Neuron (in vitro differentiated cells): ENCODE results near the gene ACTN4.

Source experiments
- H2AFZ ChIP-seq: one replicate; pipeline ENCODE4 v1.6.1; 2013; ENCODE audit warnings: low read depth, mild to moderate bottlenecking, inconsistent platforms, low read length, moderate library complexity
- H3K27me3 ChIP-seq: one replicate; pipeline ENCODE4 v1.6.1; 2013; ENCODE audit warnings: low read length; ENCODE audit not compliant: insufficient read depth
- H3K36me3 ChIP-seq: one replicate; pipeline ENCODE4 v1.6.1; 2013; ENCODE audit warnings: low read length; ENCODE audit not compliant: insufficient read depth
- H3K4me1 ChIP-seq: one replicate; pipeline ENCODE4 v1.6.1; 2013; ENCODE audit warnings: low read length; ENCODE audit not compliant: insufficient read depth
- H3K4me3 ChIP-seq: 2 replicates; pipeline ENCODE4 v1.5.1; 2013; ENCODE audit warnings: mild to moderate bottlenecking, low read length, moderate library complexity
- H3K9me3 ChIP-seq: one replicate; pipeline ENCODE4 v1.6.1; 2013; ENCODE audit warnings: low read length

The ACTN4 gene

DNA sequence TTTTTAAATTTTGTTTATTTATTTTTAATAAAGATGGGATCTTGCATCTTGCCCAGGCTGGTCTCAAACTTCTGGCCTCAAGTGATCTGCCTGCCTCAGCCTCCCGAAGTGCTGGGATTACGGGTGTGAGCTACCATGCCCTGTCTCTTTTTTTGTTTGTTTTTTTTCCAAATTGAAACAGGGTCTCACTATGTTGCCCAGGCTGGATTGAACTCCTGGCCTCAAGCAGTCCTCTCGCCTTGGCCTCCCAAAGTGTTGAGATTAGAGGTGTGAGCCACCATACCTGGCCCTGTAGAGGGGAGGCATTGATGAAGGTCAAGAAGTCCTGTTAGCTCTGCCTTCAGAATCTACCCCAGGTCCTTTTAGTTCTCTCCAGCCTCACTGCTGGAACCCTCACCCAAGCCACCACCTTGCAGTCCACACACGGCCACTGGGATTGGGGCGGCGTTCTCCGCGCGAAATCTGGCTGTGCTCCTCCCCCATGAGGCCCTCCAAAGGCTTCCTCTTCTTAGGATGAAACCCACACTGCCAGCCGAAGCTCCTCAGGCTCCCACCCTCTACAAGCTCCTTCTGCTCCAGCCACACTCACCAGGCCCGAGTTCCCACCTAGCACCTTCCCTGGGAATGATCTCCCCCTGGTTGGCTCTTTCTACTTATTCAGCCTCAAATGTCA is 34.9 kb downstream of the ACTN4 start:
- peaks cover 3% of the 10 kb centered on the region for H3K9me3 ChIP-seq
- H3K36me3 ChIP-seq: peaks cover 13% of the 10 kb centered on the region
- no peak overlapping the region for H2AFZ ChIP-seq
- H3K27me3 ChIP-seq: no peaks in the 10 kb centered on the region
- peaks cover 12% of the 10 kb centered on the region for H3K4me1 ChIP-seq
- no peak overlapping the region for H3K4me3 ChIP-seq

DNA sequence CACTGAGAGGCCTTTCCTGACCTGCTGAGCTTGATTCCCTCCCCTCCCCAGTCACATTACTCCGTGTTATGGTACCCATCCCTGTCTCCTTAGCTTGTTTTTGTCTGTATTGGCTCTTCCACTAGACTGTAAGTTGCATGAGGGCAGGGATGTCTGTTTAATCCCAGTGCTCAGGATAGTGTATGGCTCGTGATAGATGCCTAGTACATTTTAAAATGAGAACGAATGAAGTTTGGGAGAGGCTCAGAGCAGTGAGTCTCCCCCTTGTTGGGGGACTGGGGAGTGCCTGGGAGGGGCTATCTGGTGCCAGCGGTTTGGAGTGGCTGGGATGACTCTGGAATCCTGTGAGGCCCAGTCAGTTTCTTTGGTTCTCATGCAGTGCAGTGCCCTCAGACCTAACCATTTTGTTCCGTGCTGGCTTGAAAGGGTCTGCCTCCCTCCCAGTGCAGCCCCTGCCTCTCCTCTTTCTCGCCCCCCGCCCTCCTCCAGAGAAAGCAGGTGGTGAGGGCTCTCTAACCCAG is 35.5 kb downstream of the ACTN4 start:
- no peak overlapping the region for H3K4me3 ChIP-seq
- H2AFZ ChIP-seq: no peak overlapping the region
- no peaks in the 10 kb centered on the region for H3K27me3 ChIP-seq
- peaks cover 12% of the 10 kb centered on the region for H3K4me1 ChIP-seq
- peaks cover 3% of the 10 kb centered on the region for H3K9me3 ChIP-seq
- peaks cover 11% of the 10 kb centered on the region for H3K36me3 ChIP-seq

DNA sequence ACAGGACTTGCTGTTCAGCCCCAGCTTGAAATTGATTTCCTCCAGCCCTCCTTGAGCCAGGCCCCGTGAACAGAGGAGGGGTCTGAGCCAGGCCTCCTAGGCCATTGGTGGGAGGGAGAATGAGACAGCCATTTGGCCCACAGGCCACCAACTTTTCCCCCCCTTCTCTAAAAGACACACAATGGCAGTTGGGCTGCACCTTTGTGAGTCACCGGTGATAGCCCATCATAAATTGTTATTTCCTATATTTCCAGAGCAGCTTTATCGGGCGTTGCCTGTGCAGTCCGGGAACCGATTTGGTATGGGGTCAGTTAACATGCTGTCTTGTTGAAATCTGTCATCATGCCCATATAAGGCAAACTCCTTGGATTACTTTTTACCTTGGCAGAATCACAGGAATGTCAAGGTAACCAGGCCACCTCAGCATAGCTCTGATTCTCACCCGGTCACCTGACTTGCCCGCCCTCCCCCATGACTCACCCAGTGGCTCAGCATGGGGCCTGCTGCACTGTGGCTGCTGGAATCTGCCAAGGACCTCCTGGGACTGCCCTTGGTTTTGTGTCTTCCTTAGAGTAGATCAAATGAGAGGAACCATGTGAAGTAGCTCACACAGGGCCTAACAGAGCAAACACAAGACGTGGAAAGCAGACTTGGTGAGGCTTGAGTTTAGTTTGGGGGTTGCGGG is 36.1 kb downstream of the ACTN4 start:
- no peak overlapping the region for H2AFZ ChIP-seq
- no peak overlapping the region for H3K4me3 ChIP-seq
- H3K4me1 ChIP-seq: peaks cover 12% of the 10 kb centered on the region
- no peaks in the 10 kb centered on the region for H3K27me3 ChIP-seq
- H3K9me3 ChIP-seq: peaks cover 3% of the 10 kb centered on the region
- H3K36me3 ChIP-seq: peaks cover 8% of the 10 kb centered on the region

DNA sequence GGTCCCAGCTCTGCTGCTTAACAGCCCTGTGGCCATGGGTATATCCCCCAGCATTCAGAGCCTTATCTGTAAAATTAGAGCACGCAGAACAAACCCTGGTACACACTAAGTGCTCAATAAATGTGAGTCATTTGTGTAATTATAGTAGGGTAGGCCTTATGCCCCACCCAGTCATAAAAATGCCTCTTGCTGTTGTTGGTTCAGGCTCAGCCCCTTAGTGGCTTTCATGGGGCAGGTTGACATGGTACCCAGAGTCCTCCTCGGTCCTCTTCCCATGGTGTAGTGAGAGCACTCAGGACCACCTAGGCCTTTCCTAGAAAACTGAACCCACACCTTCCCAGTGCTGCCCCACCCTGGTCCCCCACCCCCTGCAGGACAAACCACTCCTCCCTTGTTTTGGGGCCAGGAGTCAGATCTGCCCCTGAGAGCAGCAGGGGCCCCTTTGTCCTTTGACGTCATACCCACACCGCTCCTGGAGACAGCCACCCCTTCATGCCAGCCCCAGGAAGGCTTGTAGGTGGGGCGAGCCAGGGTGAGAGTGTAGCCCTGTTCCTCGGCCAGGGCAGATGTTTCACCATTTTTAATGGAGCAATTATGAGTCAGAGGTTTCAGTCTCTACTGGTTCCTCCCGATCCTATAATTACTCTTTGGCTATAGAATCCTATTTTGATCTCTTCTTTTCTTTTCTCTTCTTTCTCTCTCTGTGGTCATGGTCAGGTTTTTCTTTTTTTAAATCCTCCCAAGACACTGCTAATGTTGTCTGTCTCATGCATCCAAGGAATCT is 36.8 kb downstream of the ACTN4 start:
- Histone ChIP-seq H2AFZ (no peak overlapping the region), H3K4me1 (peaks cover 12% of the 10 kb centered on the region)

DNA sequence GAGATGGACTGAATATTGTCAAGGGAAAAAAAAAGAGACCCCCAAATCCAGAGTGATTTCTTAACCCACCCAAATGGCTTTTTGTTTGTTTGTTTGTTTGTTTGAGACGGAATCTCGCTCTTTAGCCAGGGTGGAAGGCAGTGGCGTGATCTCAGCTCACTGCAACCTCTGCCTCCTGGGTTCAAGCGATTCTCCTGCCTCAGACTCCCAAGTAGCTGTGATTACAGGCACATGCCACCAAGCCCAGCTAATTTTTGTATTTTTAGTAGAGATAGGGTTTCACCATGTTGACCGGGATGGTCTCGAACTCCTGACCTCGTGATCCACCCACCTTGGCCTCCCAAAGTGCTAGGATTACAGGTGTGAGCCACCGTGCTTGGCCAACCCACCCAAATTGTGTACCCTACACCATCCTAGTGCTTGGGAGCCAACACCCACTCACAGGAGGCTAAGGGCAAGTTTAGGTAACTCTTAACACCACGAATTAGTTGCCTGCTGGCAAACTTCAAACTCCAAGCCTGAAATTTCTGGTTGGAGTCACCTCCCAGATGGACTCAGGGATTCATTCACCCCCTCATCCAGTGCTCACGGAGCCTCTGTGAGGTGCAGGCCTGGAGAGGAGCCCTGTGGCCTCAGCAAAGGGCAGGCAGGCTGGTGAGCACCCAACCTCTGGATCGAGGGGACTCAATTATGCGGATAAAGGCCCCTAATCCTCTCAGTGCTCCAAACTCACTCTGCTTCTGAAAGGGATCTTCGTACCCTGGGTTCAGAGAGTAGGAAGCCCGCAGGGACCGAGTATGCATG is 37.6 kb downstream of the ACTN4 start:
- Histone ChIP-seq H3K9me3 (peaks cover 3% of the 10 kb centered on the region), H3K4me1 (peaks cover 12% of the 10 kb centered on the region), H3K4me3 (no peak overlapping the region), H3K27me3 (no peaks in the 10 kb centered on the region), H2AFZ (no peak overlapping the region), H3K36me3 (no peaks in the 10 kb centered on the region)

More for the DNA sequence above, 36.8 kb downstream of the ACTN4 start:
- Histone ChIP-seq H3K27me3 (no peaks in the 10 kb centered on the region), H3K36me3 (peaks cover 2% of the 10 kb centered on the region), H3K4me3 (no peak overlapping the region), H3K9me3 (peaks cover 3% of the 10 kb centered on the region)

DNA sequence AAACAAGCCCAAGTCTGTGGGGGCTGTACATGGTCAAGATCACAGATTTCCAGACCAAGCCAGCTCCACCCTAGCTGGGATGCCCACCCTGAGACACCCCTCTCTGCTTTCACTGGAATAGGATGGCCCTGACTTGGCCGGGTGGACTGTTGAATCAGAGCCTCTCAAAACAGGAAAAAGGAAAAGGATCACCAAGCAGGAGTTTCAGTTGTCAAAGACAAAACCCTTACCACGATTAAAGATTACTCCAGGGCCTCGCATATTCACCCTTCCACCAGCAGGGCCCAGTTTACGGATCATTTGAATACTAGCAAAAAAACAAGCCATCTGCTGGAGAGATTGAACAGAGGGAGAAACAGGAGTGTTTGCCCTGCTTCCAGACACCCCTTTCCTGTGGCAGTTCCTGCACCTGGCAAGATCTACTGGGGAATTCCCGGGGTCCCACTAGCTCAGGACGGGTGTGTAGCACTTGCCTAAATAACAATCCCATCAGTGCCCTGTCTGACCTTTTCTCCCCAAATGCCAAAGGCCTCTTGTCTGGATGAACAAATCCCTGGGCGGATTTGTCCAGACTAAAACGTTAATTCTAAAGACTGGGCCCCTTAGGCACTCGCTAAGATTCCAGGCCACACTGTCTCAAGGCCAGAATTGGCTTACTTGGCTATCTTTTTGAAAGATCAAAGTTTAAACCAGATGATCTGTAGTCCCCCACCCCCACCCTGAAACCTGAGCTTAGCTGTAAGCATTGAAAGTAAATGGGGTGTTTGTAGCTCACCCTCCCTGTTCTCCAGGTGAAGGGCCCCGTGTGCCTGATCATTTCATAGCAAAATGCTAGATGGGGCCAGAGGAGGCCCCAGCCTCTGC is 38.4 kb downstream of the ACTN4 start:
- H3K9me3 ChIP-seq: peaks cover 3% of the 10 kb centered on the region
- no peaks in the 10 kb centered on the region for H3K27me3 ChIP-seq
- H3K4me3 ChIP-seq: no peak overlapping the region
- no peaks in the 10 kb centered on the region for H3K36me3 ChIP-seq
- peaks cover 12% of the 10 kb centered on the region for H3K4me1 ChIP-seq
- H2AFZ ChIP-seq: no peak overlapping the region

DNA sequence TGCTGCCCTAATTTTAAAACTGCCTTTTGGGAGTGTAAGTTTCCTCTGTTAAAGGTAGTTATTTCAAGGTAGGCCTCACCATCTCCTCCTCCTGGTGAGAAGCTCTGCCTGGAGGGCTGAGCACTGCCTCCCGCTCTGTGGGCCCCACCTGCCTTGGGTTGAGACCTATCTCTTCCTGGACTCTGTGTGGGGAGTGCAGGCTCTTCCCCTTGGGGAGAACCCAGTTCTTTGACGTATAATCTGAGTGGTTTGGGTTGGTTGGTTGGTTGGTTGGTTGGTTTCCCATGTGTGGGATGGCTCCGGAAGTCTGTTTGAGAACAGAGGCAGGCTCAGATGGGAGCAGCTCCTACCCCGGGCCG is 39.1 kb downstream of the ACTN4 start:
- H3K9me3 ChIP-seq: peaks cover under 1% of the 10 kb centered on the region
- H3K36me3 ChIP-seq: no peaks in the 10 kb centered on the region
- no peak overlapping the region for H2AFZ ChIP-seq
- H3K4me1 ChIP-seq: peaks cover 12% of the 10 kb centered on the region
- H3K27me3 ChIP-seq: no peaks in the 10 kb centered on the region
- no peak overlapping the region for H3K4me3 ChIP-seq

DNA sequence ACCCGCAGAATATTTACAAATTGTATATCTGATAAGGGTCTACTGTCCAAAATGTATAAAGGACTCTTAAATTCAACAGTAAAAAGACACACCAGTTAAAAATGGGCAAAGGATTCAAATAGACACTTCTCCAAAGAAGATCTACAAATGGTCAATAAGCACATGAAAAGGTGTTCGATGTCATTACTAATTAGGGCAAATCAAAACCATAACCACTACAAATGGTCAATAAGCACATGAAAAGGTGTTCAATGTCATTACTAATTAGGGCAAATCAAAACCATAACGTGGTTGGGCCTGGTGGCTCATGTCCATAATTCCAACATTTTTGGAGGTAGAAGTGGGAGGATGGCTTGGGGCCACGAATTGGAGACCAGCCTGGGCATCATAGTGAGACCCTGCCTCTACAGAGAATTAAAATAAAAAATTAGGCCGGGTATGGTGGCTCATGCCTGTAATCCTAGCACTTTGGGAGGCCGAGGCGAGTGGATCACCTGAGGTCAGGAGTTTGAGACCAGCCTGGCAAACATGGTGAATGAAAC is 40.5 kb downstream of the ACTN4 start:
- peaks cover 22% of the 10 kb centered on the region for H3K4me1 ChIP-seq
- H3K27me3 ChIP-seq: no peaks in the 10 kb centered on the region
- H3K36me3 ChIP-seq: no peaks in the 10 kb centered on the region
- no peaks in the 10 kb centered on the region for H3K9me3 ChIP-seq
- H2AFZ ChIP-seq: no peak overlapping the region
- H3K4me3 ChIP-seq: no peak overlapping the region

DNA sequence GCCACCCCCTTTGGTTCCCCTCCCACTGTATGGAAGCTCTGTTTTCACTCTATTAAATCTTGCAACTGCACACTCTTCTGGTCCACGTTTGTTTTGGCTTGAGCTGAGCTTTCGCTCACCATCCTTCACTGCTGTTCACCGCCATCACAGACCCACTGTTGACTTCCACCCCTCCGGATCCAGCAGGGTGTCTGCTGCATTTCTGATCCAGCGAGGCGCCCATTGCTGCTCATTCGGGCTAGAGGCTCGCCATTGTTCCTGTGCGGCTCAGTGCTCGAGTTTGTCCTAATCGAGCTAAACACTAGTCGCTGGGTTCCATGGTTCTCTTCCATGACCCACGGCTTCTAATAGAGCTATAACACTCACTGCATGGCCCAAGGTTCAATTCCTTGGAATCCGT is 42.7 kb downstream of the ACTN4 start:
- no peak overlapping the region for H3K4me3 ChIP-seq
- no peaks in the 10 kb centered on the region for H3K9me3 ChIP-seq
- H3K36me3 ChIP-seq: peaks cover 1% of the 10 kb centered on the region
- no peak overlapping the region for H2AFZ ChIP-seq
- H3K27me3 ChIP-seq: no peaks in the 10 kb centered on the region
- peaks cover 33% of the 10 kb centered on the region for H3K4me1 ChIP-seq

DNA sequence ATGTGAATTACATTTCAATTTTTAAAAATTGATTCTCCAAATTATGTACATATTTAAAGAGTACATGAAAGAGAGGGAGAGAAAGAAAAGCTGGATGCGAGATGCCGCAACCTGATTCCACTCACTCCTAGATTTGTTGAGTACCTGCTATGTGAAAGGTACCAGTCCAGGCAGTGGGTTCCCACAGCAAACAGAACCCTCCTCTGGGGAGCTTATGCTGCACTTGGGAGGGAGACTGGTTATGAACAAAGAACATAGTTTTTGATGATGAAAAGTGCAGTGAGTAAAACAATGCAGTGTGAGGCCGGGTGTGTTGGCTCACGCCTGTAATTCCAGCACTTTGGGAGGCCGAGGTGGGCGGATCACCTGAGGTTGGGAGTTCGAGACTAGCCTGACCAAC is 43.4 kb downstream of the ACTN4 start:
- H3K4me1 ChIP-seq: peaks cover 29% of the 10 kb centered on the region
- H3K9me3 ChIP-seq: no peaks in the 10 kb centered on the region
- no peak overlapping the region for H2AFZ ChIP-seq
- no peak overlapping the region for H3K4me3 ChIP-seq
- H3K27me3 ChIP-seq: no peaks in the 10 kb centered on the region
- peaks cover 3% of the 10 kb centered on the region for H3K36me3 ChIP-seq

DNA sequence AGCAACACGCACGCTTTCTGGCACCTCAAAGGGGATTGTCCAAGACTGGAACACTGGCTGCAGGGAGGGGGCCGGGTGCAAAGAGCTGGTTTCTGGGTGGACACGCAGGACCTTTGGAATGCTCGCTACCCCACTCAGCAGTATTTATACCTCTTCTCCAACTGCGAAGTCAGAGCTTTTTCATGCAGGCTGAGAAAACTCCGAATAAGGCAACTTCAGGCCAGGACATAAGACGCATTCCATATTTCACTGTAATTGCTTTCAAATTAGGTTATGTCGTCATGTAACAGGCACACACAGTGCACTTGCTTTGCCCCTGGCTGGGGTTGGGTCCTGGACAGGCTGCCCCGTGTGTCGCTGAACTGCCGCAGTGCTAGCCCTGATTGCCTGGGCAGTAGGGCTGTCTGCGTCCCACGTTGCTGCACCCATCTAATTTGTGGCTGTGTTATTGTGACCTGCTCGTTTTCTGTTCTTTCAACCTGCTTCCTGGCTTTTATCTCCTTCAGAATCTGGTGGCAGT is 44.5 kb downstream of the ACTN4 start:
- Histone ChIP-seq H3K4me3 (no peak overlapping the region), H2AFZ (no peak overlapping the region), H3K36me3 (peaks cover 3% of the 10 kb centered on the region), H3K9me3 (no peaks in the 10 kb centered on the region), H3K27me3 (no peaks in the 10 kb centered on the region), H3K4me1 (peaks cover 24% of the 10 kb centered on the region)
